Stimulated activated CD8-positive, alpha-beta memory T cell treated with anti-CD3 and anti-CD28 coated beads, Interleukin-4, amount 100 ng/mL, for 1 hour (primary cell): Measurements from ENCODE around the gene MAX.
"Not testable (repeated sequence)": the region's sequence is repeated elsewhere in the genome, so short reads cannot be mapped to it uniquely, and the experiment has no call there.

ENCODE experiments used
- DNase-seq, 2 donors: peaks; one replicate each; pipeline ENCODE4 v3.0.0-alpha.2; 2020; ENCODE audit warnings: low read depth in 2 of 2, low spot score in 1 of 2

Gene MAX

GRCh38 chr14:65106316-65106715, 4.0 kb upstream of the MAX start:
- no peak for DNase-seq

GRCh38 chr14:65104791-65105190, 2.5 kb upstream of the MAX start:
- no peak for DNase-seq

GRCh38 chr14:65103150-65103760, 938 bp upstream of the MAX start:
- DNase-seq = no peak

GRCh38 chr14:65101631-65102440, 481 bp downstream of the MAX start:
- DNase-seq = peak; percentile 2 to 3

- DNase-seq = no peak
Observed at GRCh38 chr14:65100922-65101541, 1.3 kb downstream of the MAX start.

- no peak for DNase-seq
Observed at GRCh38 chr14:65098586-65098985, 3.7 kb downstream of the MAX start.

GRCh38 chr14:65096323-65097089, 5.8 kb downstream of the MAX start:
- no peak for DNase-seq

- no peak for DNase-seq
Observed at GRCh38 chr14:65095633-65096205, 6.6 kb downstream of the MAX start.

GRCh38 chr14:65092349-65092748, 10.0 kb downstream of the MAX start:
- DNase-seq = no peak

GRCh38 chr14:65087835-65088234, 14.5 kb downstream of the MAX start:
- not testable (repeated sequence) for DNase-seq

GRCh38 chr14:65086686-65087085, 15.6 kb downstream of the MAX start:
- DNase-seq = not testable (repeated sequence)

- no peak for DNase-seq
Observed at GRCh38 chr14:65084554-65085505, 17.5 kb downstream of the MAX start.

- DNase-seq = no peak
Observed at GRCh38 chr14:65082930-65083329, 19.4 kb downstream of the MAX start.

GRCh38 chr14:65080960-65081747, 21.2 kb downstream of the MAX start:
- DNase-seq = no peak

GRCh38 chr14:65079768-65080167, 22.5 kb downstream of the MAX start:
- no peak for DNase-seq

GRCh38 chr14:65079201-65079600, 23.1 kb downstream of the MAX start:
- DNase-seq = no peak

GRCh38 chr14:65077318-65077717, 25.0 kb downstream of the MAX start:
- no peak for DNase-seq

- no peak for DNase-seq
Observed at GRCh38 chr14:65075628-65076325, 26.5 kb downstream of the MAX start.
